Measurements from ENCODE around the gene GOLGA5. TPM values are rescaled to one million over a fixed set of nuclear protein-coding genes. Genes with fewer than 3 reads are reported as not detected.

GOLGA5 gene
- total and polyA plus RNA-seq, 2 donors (not counting 3 experiments of a cell fraction or from before 2014, with no cell fraction given): 16.3 to 28.9 TPM

DNA sequence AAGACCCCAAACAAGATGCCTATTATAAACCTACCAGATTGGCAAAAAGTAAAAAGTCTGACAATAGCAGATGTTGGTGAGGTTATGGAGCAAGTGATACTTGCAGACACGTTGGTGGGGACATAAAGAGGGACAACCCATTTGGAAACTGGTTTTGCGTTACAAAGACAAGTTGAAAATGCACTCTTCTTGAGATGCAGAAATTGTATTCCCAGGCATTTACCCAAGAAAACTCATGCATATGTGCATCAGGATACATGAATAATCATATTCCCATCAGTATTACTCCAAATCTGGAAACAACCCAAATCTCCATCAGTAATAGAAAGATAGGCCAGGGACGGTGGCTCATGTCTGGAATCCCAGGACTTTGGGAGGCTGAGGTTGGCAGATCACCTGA, 12.8 kb upstream of the GOLGA5 start:
- BruUV-seq (replicated peaks): no TSS peak
- no peak overlapping the region for H2AFZ ChIP-seq (ENCODE audit: low read depth, low read length)
- H3K36me3 ChIP-seq (ENCODE audit: control insufficient read depth in 2 of 2, extremely low read depth in 1 of 2, insufficient read depth in 2 of 2, low read length in 2 of 2): no peaks in the 10 kb centered on the region
- CTCF ChIA-PET: interaction anchor here (1.0 to 8.0 kb wide), 3 partner anchors 9 to 93 kb away, joined by 3 to 118 read pairs (median 96); no protein-coding TSS in a partner anchor
- H3K4me3 ChIP-seq (replicated peaks in 1 of 3; ENCODE audit: insufficient read depth in 1 of 3, low read depth in 1 of 3, low read length in 3 of 3): no peak overlapping the region
- no peak overlapping the region for H3K27ac ChIP-seq (ENCODE audit: insufficient read depth, low read depth, low read length)
- H3K27me3 ChIP-seq (ENCODE audit: control insufficient read depth in 2 of 2, insufficient read depth in 2 of 2, low read length in 2 of 2): no peaks in the 10 kb centered on the region
- H3K4me1 ChIP-seq (ENCODE audit: control insufficient read depth, extremely low read depth, insufficient read depth, low read length): no peaks in the 10 kb centered on the region
- no peak overlapping the region for H3K9ac ChIP-seq (replicated peaks; ENCODE audit: extremely low read depth, insufficient read depth, low read length)
- DNase-seq (ENCODE audit: low read depth, low spot score) (no peak), FAIRE-seq (no peak)
- dilution Hi-C loops (cut with MboI; ENCODE audit: extremely low pct_ligation_motif_present, low sequenced_read_pairs) (no loop called here), intact Hi-C loops (cut with micrococcal nuclease) (no loop called here)
- no peaks in the 10 kb centered on the region for H3K9me1 ChIP-seq (replicated peaks; ENCODE audit: control insufficient read depth, extremely low read depth, insufficient read depth, low read length)
- POLR2A ChIA-PET: no interaction called here
- no peaks in the 10 kb centered on the region for H3K79me2 ChIP-seq (ENCODE audit: control insufficient read depth, insufficient read depth, low read length)
- no peak for TF ChIP-seq POLR2A (IDR thresholded peaks at IDR 0.05; ENCODE audit: low read depth, low read length)
- TF ChIP-seq MYC (IDR thresholded peaks at IDR 0.05; ENCODE audit: low read depth, low read length): no peak
- no peak for TF ChIP-seq JUN (IDR thresholded peaks at IDR 0.05; ENCODE audit: borderline replicate concordance, insufficient read depth, insufficient read length, low read depth)
- TF ChIP-seq, protein P1, sequence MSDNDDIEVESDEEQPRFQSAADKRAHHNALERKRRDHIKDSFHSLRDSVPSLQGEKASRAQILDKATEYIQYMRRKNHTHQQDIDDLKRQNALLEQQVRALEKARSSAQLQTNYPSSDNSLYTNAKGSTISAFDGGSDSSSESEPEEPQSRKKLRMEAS (IDR thresholded peaks at IDR 0.05; ENCODE audit: insufficient read depth, insufficient read length): no peak
- no peak for TF ChIP-seq POLR2AphosphoS5 (IDR thresholded peaks at IDR 0.05; ENCODE audit: insufficient read depth, low read depth, low read length)
- TF ChIP-seq, protein P2, sequence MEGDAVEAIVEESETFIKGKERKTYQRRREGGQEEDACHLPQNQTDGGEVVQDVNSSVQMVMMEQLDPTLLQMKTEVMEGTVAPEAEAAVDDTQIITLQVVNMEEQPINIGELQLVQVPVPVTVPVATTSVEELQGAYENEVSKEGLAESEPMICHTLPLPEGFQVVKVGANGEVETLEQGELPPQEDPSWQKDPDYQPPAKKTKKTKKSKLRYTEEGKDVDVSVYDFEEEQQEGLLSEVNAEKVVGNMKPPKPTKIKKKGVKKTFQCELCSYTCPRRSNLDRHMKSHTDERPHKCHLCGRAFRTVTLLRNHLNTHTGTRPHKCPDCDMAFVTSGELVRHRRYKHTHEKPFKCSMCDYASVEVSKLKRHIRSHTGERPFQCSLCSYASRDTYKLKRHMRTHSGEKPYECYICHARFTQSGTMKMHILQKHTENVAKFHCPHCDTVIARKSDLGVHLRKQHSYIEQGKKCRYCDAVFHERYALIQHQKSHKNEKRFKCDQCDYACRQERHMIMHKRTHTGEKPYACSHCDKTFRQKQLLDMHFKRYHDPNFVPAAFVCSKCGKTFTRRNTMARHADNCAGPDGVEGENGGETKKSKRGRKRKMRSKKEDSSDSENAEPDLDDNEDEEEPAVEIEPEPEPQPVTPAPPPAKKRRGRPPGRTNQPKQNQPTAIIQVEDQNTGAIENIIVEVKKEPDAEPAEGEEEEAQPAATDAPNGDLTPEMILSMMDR (IDR thresholded peaks at IDR 0.05; ENCODE audit: extremely low read depth in 1 of 2, insufficient read depth in 1 of 2, low read depth in 1 of 2, low read length in 2 of 2): no peak
- TF ChIP-seq GATA2 (IDR thresholded peaks at IDR 0.05; ENCODE audit: insufficient read depth, insufficient read length, low read depth, low read length): no peak
- TF ChIP-seq EZH2 (IDR thresholded peaks at IDR 0.05; ENCODE audit: borderline replicate concordance, low read depth, low read length, severe bottlenecking): no peak
- no peak for TF ChIP-seq FOS (IDR thresholded peaks at IDR 0.05; ENCODE audit: borderline replicate concordance, insufficient read depth, low read length)
- no peaks in the 10 kb centered on the region for H4K20me1 ChIP-seq (replicated peaks; ENCODE audit: control insufficient read depth, extremely low read depth, insufficient read depth, low read length)
- no peaks in the 10 kb centered on the region for H3K9me3 ChIP-seq (replicated peaks; ENCODE audit: control insufficient read depth, insufficient read depth, low read length)
- H3K4me2 ChIP-seq (ENCODE audit: insufficient read depth, low read length): no peak overlapping the region

Data from endothelial cell of umbilical vein (primary cell).